Prostate gland (tissue), 2 donors: ENCODE results near the gene TRH. TPM values are rescaled to one million over a fixed set of nuclear protein-coding genes. Genes with fewer than 3 reads are reported as not detected.

ENCODE experiments used
- DNase-seq: peaks from one replicate; pipeline ENCODE4 v3.0.0-alpha.2; 2019; ENCODE audit warnings: low spot score
- H3K27ac ChIP-seq, 2 donors: fragments of 200-600 bp; sonication (generic); 2 replicates each; pipeline ENCODE4 v1.5.1; 2017 to 2019
- H3K27me3 ChIP-seq: fragments of 200-600 bp; sonication (generic); replicated peaks from 2 replicates; pipeline ENCODE4 v1.5.1; 2019; ENCODE audit not compliant: insufficient read depth
- H3K36me3 ChIP-seq, 2 donors: fragments of 200-600 bp; sonication (generic); 1 replicate in 1 of 2; 2 replicates in 1 of 2; pipeline versions ENCODE4 v1.5.1 to v1.8.1; 2017 to 2019
- H3K4me1 ChIP-seq: fragments of 200-600 bp; sonication (generic); replicated peaks from 2 replicates; pipeline ENCODE4 v1.5.1; 2019
- H3K4me3 ChIP-seq, 2 donors: fragments of 200-600 bp; sonication (generic); 2 replicates each; pipeline ENCODE4 v1.5.1; 2017 to 2019
- H3K9me3 ChIP-seq: fragments of 200-600 bp; sonication (generic); 2 replicates; pipeline ENCODE4 v1.5.1; 2017
- CTCF ChIP-seq, 4 experiments: fragments of 200-600 bp in 2 of 4; fragments of 450-650 bp in 2 of 4; sonication (generic) in 2 of 4; IDR thresholded peaks; 1 replicate in 3 of 4; 2 replicates in 1 of 4; pipeline ENCODE4 v1.5.1; 2016 to 2019; ENCODE audit warnings: antibody characterized with exemption in 4 of 4, mild to moderate bottlenecking in 2 of 4, moderate library complexity in 2 of 4
- POLR2A ChIP-seq: fragments of 450-650 bp; IDR thresholded peaks from one replicate; pipeline ENCODE4 v1.6.1; 2016; ENCODE audit warnings: antibody characterized with exemption, mild to moderate bottlenecking
- POLR2AphosphoS5 ChIP-seq: sonication (generic); formaldehyde crosslinking; IDR thresholded peaks from one replicate; pipeline ENCODE4 v1.6.1; 2017; ENCODE audit warnings: antibody characterized with exemption
- WGBS: methylation state at CpG from one replicate; pipeline ENCODE4 v1.1.5; 2018; 5-methylcytosine and 5-hydroxymethylcytosine counted together
- intact Hi-C: fragments of 100-400 bp; cut with DNase I; formaldehyde crosslinking; loops from one replicate; pipeline ENCODE4 v1.14.2; 2022
- total RNA-seq, 2 donors: library from RNA; depleted of rRNA; stranded (reverse); fragments of >200 nt; gene quantifications; one replicate each; pipeline ENCODE4 v1.1.0, GENCODE V29; 2016

The TRH gene
- total RNA-seq, 2 donors from 2014 or later, result 0.97 TPM; not detected in 1

GRCh38 chr3:129983561-129983960, 9.0 kb downstream of the TRH start:
- Histone ChIP-seq H3K27ac (no peak overlapping the region), H3K4me1 (no peaks in the 10 kb centered on the region), H3K27me3 (no peaks in the 10 kb centered on the region), H3K9me3 (no peaks in the 10 kb centered on the region), H3K36me3 (no peaks in the 10 kb centered on the region), H3K4me3 (no peak overlapping the region)
- no peak for TF ChIP-seq CTCF (IDR thresholded peaks at IDR 0.05)
- no peak for TF ChIP-seq POLR2A
- no peak for TF ChIP-seq POLR2AphosphoS5
- no peak for DNase-seq
- intact Hi-C loops, result no loop called here
- 73% methylated on average over 8 of the region's 8 CpGs for WGBS

- DNase-seq, result no peak
- no peak for TF ChIP-seq CTCF (IDR thresholded peaks at IDR 0.05)
- no peak for TF ChIP-seq POLR2A
- no peak for TF ChIP-seq POLR2AphosphoS5
- no peaks in the 10 kb centered on the region for H3K27me3 ChIP-seq
These were observed 9.6 kb downstream of the TRH start for GRCh38 chr3:129984125-129984524.

GRCh38 chr3:129985113-129985512, 10.6 kb downstream of the TRH start:
- H3K27ac ChIP-seq, result no peak overlapping the region
- H3K36me3 ChIP-seq, result no peaks in the 10 kb centered on the region
- 90% methylated on average over 14 of the region's 14 CpGs for WGBS
- no peak for DNase-seq
- no peaks in the 10 kb centered on the region for H3K4me1 ChIP-seq
- intact Hi-C loops, result no loop called here
- H3K4me3 ChIP-seq, result no peak overlapping the region
- no peaks in the 10 kb centered on the region for H3K9me3 ChIP-seq
- no peak for TF ChIP-seq POLR2AphosphoS5
- TF ChIP-seq POLR2A, result no peak
- TF ChIP-seq CTCF (IDR thresholded peaks at IDR 0.05), result no peak
- H3K27me3 ChIP-seq, result no peaks in the 10 kb centered on the region

More at GRCh38 chr3:129984125-129984524, 9.6 kb downstream of the TRH start:
- Histone ChIP-seq H3K36me3 (no peaks in the 10 kb centered on the region), H3K4me3 (no peak overlapping the region), H3K9me3 (no peaks in the 10 kb centered on the region), H3K27ac (no peak overlapping the region), H3K4me1 (no peaks in the 10 kb centered on the region)
- intact Hi-C loops, result no loop called here
- 74% methylated on average over 2 of the region's 2 CpGs for WGBS

- Histone ChIP-seq H3K27ac (no peak overlapping the region), H3K36me3 (no peaks in the 10 kb centered on the region), H3K4me1 (no peaks in the 10 kb centered on the region), H3K4me3 (no peak overlapping the region), H3K27me3 (no peaks in the 10 kb centered on the region), H3K9me3 (no peaks in the 10 kb centered on the region)
- intact Hi-C loops, result no loop called here
- TF ChIP-seq CTCF (IDR thresholded peaks at IDR 0.05) (no peak), POLR2A (no peak), POLR2AphosphoS5 (no peak)
- WGBS, result 72% methylated on average over 10 of the region's 10 CpGs
- no peak for DNase-seq
These were observed 13.9 kb downstream of the TRH start for GRCh38 chr3:129988429-129988828.

GRCh38 chr3:129989414-129989813, 14.9 kb downstream of the TRH start:
- no peak for DNase-seq
- Histone ChIP-seq H3K27me3 (no peaks in the 10 kb centered on the region), H3K4me1 (no peaks in the 10 kb centered on the region), H3K27ac (no peak overlapping the region), H3K9me3 (no peaks in the 10 kb centered on the region), H3K36me3 (no peaks in the 10 kb centered on the region), H3K4me3 (no peak overlapping the region)
- TF ChIP-seq POLR2A, result no peak
- TF ChIP-seq POLR2AphosphoS5, result no peak
- no peak for TF ChIP-seq CTCF (IDR thresholded peaks at IDR 0.05)
- 55% methylated on average over 6 of the region's 6 CpGs for WGBS
- intact Hi-C loops, result no loop called here
